ENCODE results near the gene ATP6V0A1. TPM values are rescaled to one million over a fixed set of nuclear protein-coding genes. Genes with fewer than 3 reads are reported as not detected.

The ATP6V0A1 gene
- total and polyA plus RNA-seq, 2 of the 4 experiments (the other 2 are of a cell fraction) = 18.8 to 34.0 TPM

- TF ChIP-seq ELK1 (IDR thresholded peaks at IDR 0.05; ENCODE audit: borderline replicate concordance, low read depth, low read length) = no peak
- TF ChIP-seq POLR2A (IDR thresholded peaks at IDR 0.05; ENCODE audit: low read depth, low read length) = no peak
Measured at GRCh38 chr17:42537826-42538451, 79.3 kb downstream of the ATP6V0A1 start (continued).

- Histone ChIP-seq H3K14ac (replicated peaks; ENCODE audit: low read depth, low read length) (no peak overlapping the region), H3K23ac (ENCODE audit: low read depth, low read length) (no peak overlapping the region), H4K91ac (ENCODE audit: insufficient read depth, low read depth, low read length) (no peak overlapping the region), H4K8ac (ENCODE audit: low read depth in 2 of 2, low read length in 2 of 2) (no peak overlapping the region), H2BK5ac (ENCODE audit: low read depth, low read length, poor library complexity, severe bottlenecking) (no peak overlapping the region), H3K9me3 (ENCODE audit: control insufficient read depth, insufficient read depth, low read length) (no peaks in the 10 kb centered on the region), H3K4ac (ENCODE audit: low read depth, low read length) (no peak overlapping the region), H3K79me1 (ENCODE audit: low read depth in 1 of 2, low read length in 2 of 2) (peaks cover 16 to 32% of the 10 kb centered on the region in 2 experiments), H2AK5ac (ENCODE audit: low read depth, low read length) (no peak overlapping the region), H4K5ac (ENCODE audit: low read depth, low read length) (no peak overlapping the region), H2AK9ac (replicated peaks; ENCODE audit: low read depth, low read length, poor library complexity) (no peak overlapping the region), H2BK15ac (ENCODE audit: low read depth, low read length) (no peak overlapping the region), H3K27ac (ENCODE audit: insufficient read depth, low read length) (no peak overlapping the region), H3K4me1 (ENCODE audit: control insufficient read depth, insufficient read depth, low read length) (peaks cover 10% of the 10 kb centered on the region), H3K4me3 (ENCODE audit: insufficient read depth, low read depth, low read length) (no peak overlapping the region), H3K9ac (ENCODE audit: low read depth, low read length) (no peak overlapping the region), H3K9me1 (ENCODE audit: insufficient read depth, low read length) (peaks cover 26% of the 10 kb centered on the region), H2BK120ac (ENCODE audit: low read depth, low read length) (no peak overlapping the region), H3K56ac (ENCODE audit: extremely low read depth, insufficient read depth, low read length) (no peak overlapping the region), H4K20me1 (ENCODE audit: insufficient read depth, low read length) (peaks cover 9% of the 10 kb centered on the region; the same call in 1 of the 2 replicates), H2AFZ (replicated peaks; ENCODE audit: low read length, poor library complexity) (no peak overlapping the region), H3K27me3 (ENCODE audit: control insufficient read depth, insufficient read depth, low read length) (no peaks in the 10 kb centered on the region), H3K36me3 (ENCODE audit: control insufficient read depth, insufficient read depth, low read length) (peaks cover 39% of the 10 kb centered on the region), H3K4me2 (ENCODE audit: low read depth, low read length) (no peak overlapping the region), H3K18ac (ENCODE audit: low read depth, low read length) (no peak overlapping the region), H2BK20ac (ENCODE audit: low read depth, low read length) (no peak overlapping the region)
- ATAC-seq (ENCODE audit: low read depth) (no peak), DNase-seq (no peak)
- no TSS peak for BruUV-seq (replicated peaks)
- dilution Hi-C loops (cut with HindIII; ENCODE audit: low sequenced_read_pairs, unreplicated experiment) (no loop called here), intact Hi-C loops (cut with micrococcal nuclease) (no loop called here), in situ Hi-C loops (cut with MboI; ENCODE audit: low sequenced_read_pairs) (no loop called here)
- CTCF ChIA-PET = no interaction called here
- POLR2A ChIA-PET (ENCODE audit: unreplicated experiment) = no interaction called here
- 100% methylated on average over 3 of the region's 14 CpGs; no CpG with 5 or more reads in 1 of the 2 experiments for WGBS, 2 experiments (ENCODE audit: extremely low coverage in 2 of 2, insufficient read length in 1 of 2)
- TF ChIP-seq BHLHE40 (IDR thresholded peaks at IDR 0.05; ENCODE audit: low read depth, low read length) (no peak), RAD21 (IDR thresholded peaks at IDR 0.05; ENCODE audit: low read length) (no peak), CTCF (conservative IDR thresholded peaks at IDR 0.05; ENCODE audit: low read depth, low read length) (no peak), CEBPB (IDR thresholded peaks at IDR 0.05; ENCODE audit: low read depth, low read length) (no peak), SMC3 (IDR thresholded peaks at IDR 0.05; ENCODE audit: low read depth, low read length) (no peak), CHD1 (IDR thresholded peaks at IDR 0.05; ENCODE audit: low read depth, low read length) (no peak), RFX5 (IDR thresholded peaks at IDR 0.05; ENCODE audit: low read depth, low read length) (no peak), MAZ (IDR thresholded peaks at IDR 0.05; ENCODE audit: borderline replicate concordance, low read depth, low read length) (no peak), POLR2A (IDR thresholded peaks at IDR 0.05; ENCODE audit: low read depth, low read length) (no peak), MAFK (IDR thresholded peaks at IDR 0.05; ENCODE audit: low read depth, low read length) (no peak), USF2 (IDR thresholded peaks at IDR 0.05; ENCODE audit: low read depth, low read length) (no peak), MXI1 (IDR thresholded peaks at IDR 0.05; ENCODE audit: borderline replicate concordance, low read depth, low read length) (no peak), RCOR1 (IDR thresholded peaks at IDR 0.05; ENCODE audit: insufficient replicate concordance, low read length) (no peak)
Measured at GRCh38 chr17:42538482-42538881, 79.8 kb downstream of the ATP6V0A1 start.

Data from IMR-90 (cell line).